ENCODE results near the gene MCFD2. TPM values are rescaled to one million over a fixed set of nuclear protein-coding genes. Genes with fewer than 3 reads are reported as not detected.

The MCFD2 gene
- polyA plus RNA-seq, 1 donor (not counting 4 experiments of a cell fraction or from before 2014, with no cell fraction given) = 132 TPM

DNA sequence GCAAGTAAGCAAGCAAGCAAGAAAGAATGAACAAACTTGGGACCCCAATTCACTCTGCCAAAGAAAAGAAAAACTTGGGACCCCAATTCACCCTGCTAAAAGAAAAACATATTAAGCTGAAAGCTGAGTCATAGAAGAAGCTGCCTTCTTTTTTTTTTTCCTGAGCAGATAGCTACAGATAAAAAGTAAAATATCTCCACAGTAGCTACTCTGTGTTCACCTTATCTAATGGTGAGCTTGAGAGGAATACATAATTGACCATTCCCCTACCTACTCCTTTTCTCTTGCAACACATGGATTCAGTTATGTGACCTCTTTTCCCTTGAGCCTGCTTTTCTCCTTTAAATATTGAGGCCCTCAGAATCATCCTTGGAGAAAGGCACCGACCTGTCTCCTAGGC is 63.0 kb downstream of the MCFD2 start:
- H3K79me2 ChIP-seq (ENCODE audit: control insufficient read depth, insufficient read depth, low read length) = no peaks in the 10 kb centered on the region
- H3K4me2 ChIP-seq (ENCODE audit: control insufficient read depth, extremely low read depth, insufficient read depth, low read depth, low read length) = no peak overlapping the region
- peaks cover 2% of the 10 kb centered on the region for H3K9me3 ChIP-seq (ENCODE audit: control insufficient read depth, low read depth, low read length)
- no peak overlapping the region for H3K4me3 ChIP-seq (ENCODE audit: control insufficient read depth in 2 of 3, extremely low read depth in 1 of 3, insufficient read depth in 2 of 3, low read depth in 1 of 3, low read length in 3 of 3)
- H3K9ac ChIP-seq (ENCODE audit: control insufficient read depth, extremely low read depth, insufficient read depth, low read length) = no peak overlapping the region
- H3K36me3 ChIP-seq (ENCODE audit: control insufficient read depth in 2 of 2, extremely low read depth in 1 of 2, insufficient read depth in 2 of 2, low read length in 2 of 2) = no peaks in the 10 kb centered on the region
- dilution Hi-C loops (cut with MboI; ENCODE audit: extremely low pct_ligation_motif_present, low sequenced_read_pairs) = no loop called here
- H3K27me3 ChIP-seq (ENCODE audit: control insufficient read depth, extremely low read depth, insufficient read depth, low read length) = no peaks in the 10 kb centered on the region
- H2AFZ ChIP-seq (ENCODE audit: control insufficient read depth, low read length) = no peak overlapping the region
- H3K9me1 ChIP-seq (ENCODE audit: control insufficient read depth, extremely low read depth, insufficient read depth, low read length) = peaks cover 3% of the 10 kb centered on the region
- H4K20me1 ChIP-seq (ENCODE audit: control insufficient read depth, extremely low read depth, insufficient read depth, low read length) = no peaks in the 10 kb centered on the region
- no peak for DNase-seq (ENCODE audit: low read depth, low spot score)
- TF ChIP-seq EZH2 (IDR thresholded peaks at IDR 0.05; ENCODE audit: low read length) (no peak), CTCF (optimal IDR thresholded peaks at IDR 0.05 in 1 of 3, IDR thresholded peaks at IDR 0.05 in 1 of 3, conservative IDR thresholded peaks at IDR 0.05 in 1 of 3; ENCODE audit: extremely low read depth in 1 of 3, insufficient read depth in 2 of 3, low read length in 3 of 3) (no peak)
- H3K4me1 ChIP-seq (ENCODE audit: control insufficient read depth, extremely low read depth, insufficient read depth, low read length) = peaks cover 65% of the 10 kb centered on the region
- no peak overlapping the region for H3K27ac ChIP-seq (ENCODE audit: control insufficient read depth, insufficient read depth, low read length)
- no peak for FAIRE-seq

DNA sequence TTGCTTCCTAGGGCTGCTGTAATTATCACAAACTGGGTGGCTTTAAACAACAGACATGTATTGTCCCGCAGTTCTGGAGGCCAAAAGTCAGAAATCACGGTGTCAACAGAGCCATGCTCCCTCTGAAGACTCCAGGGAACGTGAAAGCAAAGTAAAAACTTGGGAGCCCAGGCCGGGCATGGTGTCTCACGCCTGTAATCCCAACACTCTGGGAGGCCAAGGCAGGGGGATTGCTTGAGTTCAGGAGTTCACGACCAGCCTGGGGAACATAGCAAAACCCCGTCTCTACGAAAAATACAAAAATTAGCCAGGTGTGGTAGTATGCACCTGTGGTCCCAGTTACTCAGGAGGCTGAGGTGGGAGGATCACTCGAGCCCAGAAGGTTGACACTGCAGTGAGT is 63.5 kb downstream of the MCFD2 start:
- TF ChIP-seq CTCF (optimal IDR thresholded peaks at IDR 0.05 in 1 of 3, IDR thresholded peaks at IDR 0.05 in 1 of 3, conservative IDR thresholded peaks at IDR 0.05 in 1 of 3; ENCODE audit: extremely low read depth in 1 of 3, insufficient read depth in 2 of 3, low read length in 3 of 3) = no peak
- no peak for TF ChIP-seq EZH2 (IDR thresholded peaks at IDR 0.05; ENCODE audit: low read length)
- Histone ChIP-seq H3K4me3 (ENCODE audit: control insufficient read depth in 2 of 3, extremely low read depth in 1 of 3, insufficient read depth in 2 of 3, low read depth in 1 of 3, low read length in 3 of 3) (no peak overlapping the region), H3K36me3 (ENCODE audit: control insufficient read depth in 2 of 2, extremely low read depth in 1 of 2, insufficient read depth in 2 of 2, low read length in 2 of 2) (no peaks in the 10 kb centered on the region), H2AFZ (ENCODE audit: control insufficient read depth, low read length) (no peak overlapping the region), H3K9ac (ENCODE audit: control insufficient read depth, extremely low read depth, insufficient read depth, low read length) (no peak overlapping the region), H4K20me1 (ENCODE audit: control insufficient read depth, extremely low read depth, insufficient read depth, low read length) (no peaks in the 10 kb centered on the region), H3K27me3 (ENCODE audit: control insufficient read depth, extremely low read depth, insufficient read depth, low read length) (no peaks in the 10 kb centered on the region), H3K4me2 (ENCODE audit: control insufficient read depth, extremely low read depth, insufficient read depth, low read depth, low read length) (no peak overlapping the region), H3K9me3 (ENCODE audit: control insufficient read depth, low read depth, low read length) (peaks cover 2% of the 10 kb centered on the region), H3K9me1 (ENCODE audit: control insufficient read depth, extremely low read depth, insufficient read depth, low read length) (peaks cover 5% of the 10 kb centered on the region), H3K27ac (ENCODE audit: control insufficient read depth, insufficient read depth, low read length) (no peak overlapping the region), H3K4me1 (ENCODE audit: control insufficient read depth, extremely low read depth, insufficient read depth, low read length) (peaks cover 69% of the 10 kb centered on the region), H3K79me2 (ENCODE audit: control insufficient read depth, insufficient read depth, low read length) (no peaks in the 10 kb centered on the region)
- no peak for FAIRE-seq
- no peak for DNase-seq (ENCODE audit: low read depth, low spot score)
- dilution Hi-C loops (cut with MboI; ENCODE audit: extremely low pct_ligation_motif_present, low sequenced_read_pairs) = no loop called here

Small RNA genes lying within 50 kb of the gene (small RNA-seq; reads per million reads assigned to genes)
- gene AC093732.2 (ENCODE audit: insufficient read length in 3 of 3, low read depth in 3 of 3, low replicate concordance in 1 of 3) = 0 reads per million in 3 experiments

Other genes starting within 250 kb of the MCFD2 start
- gene SOCS5, start 216.5 kb downstream of the MCFD2 start, polyA plus RNA-seq = 6.8 to 11.1 TPM (median 8.3 TPM) in 3 replicates
- 5.7 to 10.8 TPM (median 7.0 TPM) in 3 replicates for gene TTC7A, start 25.4 kb upstream of the MCFD2 start, polyA plus RNA-seq
- gene STPG4, start 239.5 kb upstream of the MCFD2 start, polyA plus RNA-seq = 0.26 TPM in 1 of 3 replicates, not detected in the others